ENCODE measurements around the gene FOXN4.

The FOXN4 gene

GRCh38 chr12:109263439-109263838 is 45.6 kb downstream of the FOXN4 start:
- no peaks in the 10 kb centered on the region for H3K4me1 ChIP-seq (ENCODE audit: insufficient read depth, low read length)
- no peak overlapping the region for H3K27ac ChIP-seq (ENCODE audit: low read length)
- no peak for ATAC-seq (ENCODE audit: insufficient read depth, low read depth)
- no peak for DNase-seq
- H3K79me2 ChIP-seq (ENCODE audit: insufficient read depth, low read length): no peaks in the 10 kb centered on the region
- TF ChIP-seq CTCF (IDR thresholded peaks at IDR 0.05; ENCODE audit: borderline replicate concordance, extremely low read depth, low read length, poor library complexity, severe bottlenecking): no peak
- TF ChIP-seq EZH2 (IDR thresholded peaks at IDR 0.05; ENCODE audit: borderline replicate concordance, low read depth, low read length, severe bottlenecking): no peak
- no peaks in the 10 kb centered on the region for H3K9me3 ChIP-seq (ENCODE audit: insufficient read depth, low read length, severe bottlenecking)
- H3K27me3 ChIP-seq (ENCODE audit: insufficient read depth, low read length, poor library complexity): no peaks in the 10 kb centered on the region
- H3K4me3 ChIP-seq (ENCODE audit: low read depth in 1 of 2, low read length in 2 of 2): no peak overlapping the region
- H4K20me1 ChIP-seq (ENCODE audit: insufficient read depth, low read length): no peaks in the 10 kb centered on the region; the same call in 1 of the 2 replicates
- no peaks in the 10 kb centered on the region for H3K36me3 ChIP-seq (ENCODE audit: insufficient read depth, low read length)
- no peak overlapping the region for H3K9ac ChIP-seq (ENCODE audit: low read depth, low read length)
- no peak overlapping the region for H3K4me2 ChIP-seq (ENCODE audit: insufficient read depth, low read length)
- no peak overlapping the region for H2AFZ ChIP-seq (ENCODE audit: low read depth, low read length)

- no peaks in the 10 kb centered on the region for H3K36me3 ChIP-seq (ENCODE audit: insufficient read depth, low read length)
- H3K4me3 ChIP-seq (ENCODE audit: low read depth in 1 of 2, low read length in 2 of 2): no peak overlapping the region
- DNase-seq: no peak
- TF ChIP-seq EZH2 (IDR thresholded peaks at IDR 0.05; ENCODE audit: borderline replicate concordance, low read depth, low read length, severe bottlenecking): no peak
- H3K9ac ChIP-seq (ENCODE audit: low read depth, low read length): no peak overlapping the region
- no peaks in the 10 kb centered on the region for H3K79me2 ChIP-seq (ENCODE audit: insufficient read depth, low read length)
- no peaks in the 10 kb centered on the region for H3K27me3 ChIP-seq (ENCODE audit: insufficient read depth, low read length, poor library complexity)
- no peak overlapping the region for H2AFZ ChIP-seq (ENCODE audit: low read depth, low read length)
- H3K27ac ChIP-seq (ENCODE audit: low read length): no peak overlapping the region
- no peak for ATAC-seq (ENCODE audit: insufficient read depth, low read depth)
- no peak overlapping the region for H3K4me2 ChIP-seq (ENCODE audit: insufficient read depth, low read length)
- no peaks in the 10 kb centered on the region for H3K9me3 ChIP-seq (ENCODE audit: insufficient read depth, low read length, severe bottlenecking)
- no peaks in the 10 kb centered on the region; the same call in 1 of the 2 replicates for H4K20me1 ChIP-seq (ENCODE audit: insufficient read depth, low read length)
- H3K4me1 ChIP-seq (ENCODE audit: insufficient read depth, low read length): no peaks in the 10 kb centered on the region
Observed at GRCh38 chr12:109261939-109262338, 47.1 kb downstream of the FOXN4 start.

GRCh38 chr12:109261087-109261486 is 48.0 kb downstream of the FOXN4 start:
- H2AFZ ChIP-seq (ENCODE audit: low read depth, low read length): no peak overlapping the region
- DNase-seq: no peak
- no peaks in the 10 kb centered on the region for H3K79me2 ChIP-seq (ENCODE audit: insufficient read depth, low read length)
- H3K27ac ChIP-seq (ENCODE audit: low read length): no peak overlapping the region
- H3K9ac ChIP-seq (ENCODE audit: low read depth, low read length): no peak overlapping the region
- no peak for ATAC-seq (ENCODE audit: insufficient read depth, low read depth)
- no peaks in the 10 kb centered on the region for H3K4me1 ChIP-seq (ENCODE audit: insufficient read depth, low read length)
- no peaks in the 10 kb centered on the region for H3K27me3 ChIP-seq (ENCODE audit: insufficient read depth, low read length, poor library complexity)
- H3K9me3 ChIP-seq (ENCODE audit: insufficient read depth, low read length, severe bottlenecking): no peaks in the 10 kb centered on the region
- no peak overlapping the region for H3K4me2 ChIP-seq (ENCODE audit: insufficient read depth, low read length)
- H3K36me3 ChIP-seq (ENCODE audit: insufficient read depth, low read length): no peaks in the 10 kb centered on the region
- H4K20me1 ChIP-seq (ENCODE audit: insufficient read depth, low read length): no peaks in the 10 kb centered on the region; the same call in 1 of the 2 replicates
- TF ChIP-seq EZH2 (IDR thresholded peaks at IDR 0.05; ENCODE audit: borderline replicate concordance, low read depth, low read length, severe bottlenecking) (no peak), CTCF (IDR thresholded peaks at IDR 0.05; ENCODE audit: borderline replicate concordance, extremely low read depth, low read length, poor library complexity, severe bottlenecking) (no peak)
- H3K4me3 ChIP-seq (ENCODE audit: low read depth in 1 of 2, low read length in 2 of 2): no peak overlapping the region

- Histone ChIP-seq H4K20me1 (ENCODE audit: insufficient read depth, low read length) (no peaks in the 10 kb centered on the region), H3K9me3 (ENCODE audit: insufficient read depth, low read length, severe bottlenecking) (no peaks in the 10 kb centered on the region), H3K4me3 (ENCODE audit: low read depth in 1 of 2, low read length in 2 of 2) (no peak overlapping the region), H3K9ac (ENCODE audit: low read depth, low read length) (no peak overlapping the region), H3K27me3 (ENCODE audit: insufficient read depth, low read length, poor library complexity) (no peaks in the 10 kb centered on the region), H3K27ac (ENCODE audit: low read length) (no peak overlapping the region), H3K4me1 (ENCODE audit: insufficient read depth, low read length) (no peaks in the 10 kb centered on the region), H3K79me2 (ENCODE audit: insufficient read depth, low read length) (no peaks in the 10 kb centered on the region), H3K36me3 (ENCODE audit: insufficient read depth, low read length) (no peaks in the 10 kb centered on the region), H3K4me2 (ENCODE audit: insufficient read depth, low read length) (no peak overlapping the region), H2AFZ (ENCODE audit: low read depth, low read length) (no peak overlapping the region)
- DNase-seq (no peak), ATAC-seq (ENCODE audit: insufficient read depth, low read depth) (no peak)
- TF ChIP-seq CTCF (IDR thresholded peaks at IDR 0.05; ENCODE audit: borderline replicate concordance, extremely low read depth, low read length, poor library complexity, severe bottlenecking) (no peak), EZH2 (IDR thresholded peaks at IDR 0.05; ENCODE audit: borderline replicate concordance, low read depth, low read length, severe bottlenecking) (no peak)
Observed at GRCh38 chr12:109259545-109259895, 49.6 kb downstream of the FOXN4 start.
